HG02798 (cell line): ENCODE results near the gene CCDC92.

ENCODE experiments used
- ATAC-seq: cut with Tn5 transposase; IDR thresholded peaks from one replicate; pipeline ENCODE4 v1.9.1; 2021; ENCODE audit warnings: mild to moderate bottlenecking; ENCODE audit not compliant: unreplicated experiment, poor library complexity

CCDC92 gene

DNA sequence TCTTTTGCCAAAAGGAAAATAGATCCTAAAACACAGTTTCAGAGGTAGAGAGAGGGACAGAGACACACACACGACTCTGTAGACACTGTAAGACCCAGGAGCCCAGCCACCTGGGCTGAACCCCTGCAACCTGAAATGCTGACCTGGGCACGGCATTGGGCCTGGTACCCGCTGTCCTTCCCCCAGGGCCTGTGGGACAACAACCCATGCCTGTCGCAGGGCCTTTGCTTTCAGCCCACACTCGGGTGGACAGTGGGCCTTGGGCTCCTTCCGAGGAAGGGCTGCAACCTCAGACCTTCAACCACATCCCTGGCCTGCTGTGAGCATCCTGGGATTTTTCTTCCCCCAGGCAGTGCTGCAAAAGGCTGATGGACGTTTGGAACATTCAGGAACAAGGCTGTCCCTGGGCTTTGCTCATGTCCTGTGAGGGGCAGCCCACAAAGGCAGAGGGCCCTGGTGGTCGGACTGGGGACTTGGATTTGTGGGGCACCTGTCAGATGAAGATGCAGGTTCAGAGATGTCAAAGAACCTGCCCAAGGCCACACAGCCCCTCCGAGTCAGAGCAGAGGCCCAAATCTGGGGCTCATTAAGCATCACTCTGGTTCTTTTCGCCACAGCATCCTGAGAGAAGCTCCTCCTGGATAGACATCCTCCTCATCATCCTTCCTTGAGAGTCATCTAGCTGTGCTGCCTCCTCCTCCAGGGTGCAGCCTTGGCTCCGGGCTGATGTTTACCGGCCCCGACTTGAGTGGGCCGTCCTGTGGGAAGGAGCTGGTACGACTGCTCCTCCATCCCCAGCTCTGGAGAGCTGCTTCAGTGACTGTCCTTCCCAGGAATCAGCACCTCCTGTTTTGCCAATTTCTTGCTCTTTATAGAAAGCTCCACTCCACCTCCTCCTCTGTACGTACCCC is 32.7 kb downstream of the CCDC92 start:
- ATAC-seq, result no peak

DNA sequence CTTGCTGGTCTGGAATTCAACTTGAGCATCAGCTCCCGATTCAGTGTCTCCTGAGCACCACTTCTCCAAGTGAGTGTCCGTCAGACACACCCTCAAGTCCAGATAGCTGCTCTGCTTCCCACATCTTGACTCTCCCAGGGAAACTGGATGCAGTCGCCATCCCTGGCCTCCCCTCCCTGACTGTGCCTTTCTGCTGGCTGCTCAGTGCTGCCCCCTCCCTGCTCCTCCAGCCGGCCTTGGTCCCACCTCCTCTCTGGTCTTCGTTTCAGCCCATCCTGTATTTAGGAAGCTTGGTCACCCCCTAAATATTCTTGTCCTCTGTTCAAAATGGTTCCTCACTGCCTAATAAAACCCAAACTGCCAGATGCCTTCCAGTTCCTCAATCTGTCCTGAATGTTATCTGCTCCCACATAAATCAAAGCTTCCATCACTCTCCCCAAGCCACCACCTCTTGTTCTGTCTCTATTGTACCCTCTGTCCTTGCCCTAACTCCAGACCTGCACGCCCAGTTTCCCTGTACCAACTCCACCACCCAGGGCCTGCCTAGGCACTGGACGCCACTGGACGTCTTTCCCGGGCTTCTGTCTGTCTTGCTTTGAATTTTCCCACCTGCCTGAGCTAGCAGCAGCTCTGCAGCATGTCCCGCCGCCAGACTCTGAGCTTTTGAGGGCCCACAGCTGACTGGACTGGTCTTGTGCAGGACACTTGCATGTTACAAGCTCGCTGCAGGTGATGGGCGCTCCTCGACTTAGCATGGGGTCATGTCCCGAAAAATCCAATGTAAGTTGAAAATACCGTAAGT is 33.8 kb downstream of the CCDC92 start:
- no peak for ATAC-seq

DNA sequence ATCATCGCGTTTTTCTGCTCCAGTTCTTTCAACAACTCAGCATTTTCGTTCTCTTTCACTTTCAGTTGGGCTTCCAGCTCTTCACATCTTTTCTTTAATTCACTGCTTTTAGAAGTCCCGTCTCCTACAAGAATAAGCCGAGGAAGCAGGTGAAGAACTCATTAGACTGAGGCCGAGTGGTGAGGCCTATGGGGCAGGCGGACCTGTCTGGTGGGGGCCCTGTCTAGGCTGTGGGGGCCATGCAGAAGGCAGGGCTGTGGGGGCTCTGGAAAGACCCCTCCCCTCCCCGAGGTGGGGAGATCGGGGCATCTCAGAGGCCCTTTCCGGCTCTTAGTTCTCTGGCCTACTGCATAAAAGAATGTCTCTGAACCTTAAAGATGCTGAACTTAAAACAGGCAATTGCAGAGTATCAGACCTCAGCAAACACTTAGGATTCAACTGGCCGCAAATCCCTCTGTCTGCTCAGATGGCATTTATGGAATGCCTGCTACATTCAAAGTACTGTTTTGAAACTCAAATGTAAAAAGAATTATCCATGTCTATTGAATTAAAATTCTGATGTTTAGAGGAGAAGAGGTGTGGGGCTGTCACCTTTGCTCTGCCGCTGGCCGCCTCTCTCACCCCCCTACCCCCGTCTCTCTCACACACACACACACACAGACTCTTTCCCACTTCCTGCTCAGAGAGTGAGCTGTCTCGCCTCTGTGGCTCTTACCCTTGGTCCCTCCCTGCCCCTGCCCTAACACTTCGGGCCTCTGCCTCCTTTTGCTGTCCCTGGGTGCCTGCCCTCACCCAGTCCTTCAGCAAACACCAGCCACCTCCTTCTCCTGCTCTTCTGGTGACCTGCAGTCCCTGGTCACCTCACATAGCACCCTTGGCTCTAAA is 34.7 kb downstream of the CCDC92 start:
- ATAC-seq, result no peak

DNA sequence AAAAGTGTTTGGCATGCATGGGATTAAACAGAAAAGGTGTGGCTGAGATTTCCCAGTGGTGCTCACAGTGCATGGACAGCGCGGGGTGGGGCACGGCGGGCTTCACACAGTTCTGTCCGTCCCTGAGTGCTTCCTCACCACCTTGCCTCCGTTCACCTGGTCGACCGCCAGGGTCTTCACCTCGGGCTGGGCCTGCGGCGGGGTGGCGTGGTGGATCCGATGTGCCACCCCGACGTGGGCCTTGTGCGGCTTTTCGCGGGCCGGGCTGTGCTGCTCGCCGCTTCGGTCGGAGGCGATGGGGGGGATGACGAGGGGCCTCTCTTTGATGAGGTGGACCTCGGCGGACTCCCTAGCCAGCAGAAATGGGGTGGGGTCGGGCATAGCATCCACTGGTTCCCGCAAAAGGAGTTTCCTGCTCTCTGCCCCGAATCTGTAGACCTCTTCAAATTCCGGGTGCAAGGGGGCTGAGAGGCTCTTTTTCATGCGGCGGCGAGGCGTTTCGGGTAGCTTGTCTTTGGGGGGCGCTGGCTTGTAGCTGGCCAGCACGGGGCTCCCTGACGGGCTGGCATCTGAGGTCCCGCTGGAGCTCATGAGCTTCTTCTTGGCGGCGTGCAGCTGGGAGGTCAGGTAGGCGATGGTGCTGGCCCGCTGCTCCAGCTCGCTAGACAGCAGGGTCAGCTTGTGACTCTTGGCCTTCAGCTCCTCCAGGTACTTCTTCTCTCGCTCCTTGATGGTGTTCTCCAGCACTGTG is 35.5 kb downstream of the CCDC92 start:
- no peak for ATAC-seq

DNA sequence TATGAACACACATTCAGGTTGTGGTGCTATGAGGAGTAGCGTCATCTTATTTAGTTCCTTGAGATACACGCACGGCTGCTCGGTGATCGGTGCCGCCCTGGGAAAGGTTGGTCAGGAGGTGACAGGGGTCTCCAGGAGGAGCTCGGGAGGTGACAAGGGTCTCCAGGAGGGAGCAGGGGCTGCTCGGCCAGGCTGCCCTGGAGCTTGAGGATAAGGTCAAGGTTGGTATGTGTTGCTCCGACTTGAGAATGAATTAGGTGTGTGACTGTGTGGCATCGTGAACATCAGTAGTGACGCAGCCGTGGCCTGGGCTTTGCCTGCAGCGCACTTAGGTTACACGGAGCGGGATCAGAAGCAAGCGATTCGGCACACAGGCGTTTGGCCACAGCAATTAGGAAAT is 36.2 kb downstream of the CCDC92 start:
- no peak for ATAC-seq

DNA sequence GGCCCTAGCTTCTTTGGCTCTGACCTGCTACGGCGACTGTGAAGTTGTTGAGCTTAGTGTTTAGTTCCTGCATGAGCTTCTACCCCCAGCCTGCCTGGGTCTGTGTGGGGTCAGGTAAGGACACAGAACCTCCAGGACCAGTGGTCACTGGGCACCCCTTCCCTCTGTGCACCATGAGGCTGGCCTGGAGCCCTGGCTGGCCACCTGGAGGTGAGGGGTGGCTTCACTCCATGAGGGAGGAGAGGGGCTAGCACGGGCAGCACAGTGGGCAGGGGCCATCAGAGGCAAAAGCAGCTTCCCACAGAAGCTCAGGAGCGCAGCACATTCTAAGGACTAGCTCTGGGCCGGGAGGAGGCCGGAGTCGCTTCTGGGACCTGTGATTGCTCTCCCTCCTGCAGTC is 36.7 kb downstream of the CCDC92 start:
- no peak for ATAC-seq

DNA sequence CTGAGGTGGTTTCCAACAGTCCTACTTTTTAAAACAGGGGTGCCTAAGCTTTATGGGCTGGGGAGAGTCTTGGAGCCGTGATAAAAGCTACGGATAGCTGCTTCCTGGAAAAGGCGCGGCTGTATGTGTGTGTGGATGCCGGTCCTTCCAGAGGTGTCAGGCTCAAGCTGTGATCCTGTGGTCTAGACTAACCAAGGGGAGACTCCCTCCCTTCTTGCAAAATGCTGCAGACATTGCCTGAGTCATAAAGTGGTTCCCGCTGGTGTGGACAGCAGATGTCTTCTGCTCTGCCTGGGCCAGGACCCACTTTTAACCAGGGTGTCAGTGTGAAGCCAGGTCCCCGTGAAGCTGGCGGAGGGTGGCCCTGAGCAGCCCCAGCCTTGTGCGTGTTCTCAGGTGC is 37.8 kb downstream of the CCDC92 start:
- no peak for ATAC-seq

DNA sequence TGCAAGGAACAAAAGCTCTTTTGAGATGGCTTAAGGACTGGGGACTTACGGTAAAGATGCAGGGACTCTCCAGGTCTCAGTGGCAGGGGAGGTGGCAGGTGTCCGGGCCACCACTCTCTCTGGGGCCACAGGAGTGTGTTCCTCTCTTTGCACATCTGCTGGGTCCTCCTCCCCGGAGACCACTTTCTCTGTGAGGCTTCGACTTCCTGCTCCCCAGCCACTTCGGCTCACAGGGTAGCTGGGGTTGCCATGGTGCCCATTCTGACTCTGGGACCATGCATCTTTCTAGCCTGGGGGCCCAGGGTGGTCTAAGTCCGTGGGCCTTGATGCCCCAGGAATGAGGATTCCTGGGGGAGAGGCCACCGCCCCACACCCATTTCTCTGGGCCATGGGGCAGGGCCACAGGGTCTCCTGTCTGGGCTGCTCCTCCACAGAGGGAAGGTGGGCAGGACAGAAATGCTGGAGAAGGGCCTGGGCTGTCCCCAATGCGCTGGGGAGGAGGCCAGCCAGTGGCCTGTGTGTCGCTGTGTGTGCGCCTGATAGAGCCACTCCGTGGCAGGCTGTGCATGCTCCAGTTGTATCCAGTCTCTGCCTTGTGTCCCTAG is 38.5 kb downstream of the CCDC92 start:
- ATAC-seq, result no peak

DNA sequence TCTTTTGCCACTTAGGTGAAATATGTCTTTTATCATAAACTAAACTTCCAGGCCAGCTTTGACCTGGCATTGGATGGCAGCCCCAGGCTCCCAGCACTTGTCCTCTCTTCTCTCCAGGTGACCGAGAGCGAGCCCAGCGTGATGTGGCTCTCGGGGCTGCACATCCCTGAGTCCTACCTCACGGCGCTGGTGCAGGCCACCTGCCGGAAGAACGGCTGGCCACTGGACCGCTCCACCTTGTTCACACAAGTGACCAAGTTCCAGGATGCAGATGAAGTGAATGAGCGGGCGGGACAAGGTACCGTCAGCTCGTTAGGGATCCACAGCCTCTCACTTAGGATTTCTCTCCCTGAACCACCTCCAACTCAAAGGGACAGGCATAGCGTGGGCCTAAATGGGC is 39.4 kb downstream of the CCDC92 start:
- no peak for ATAC-seq

DNA sequence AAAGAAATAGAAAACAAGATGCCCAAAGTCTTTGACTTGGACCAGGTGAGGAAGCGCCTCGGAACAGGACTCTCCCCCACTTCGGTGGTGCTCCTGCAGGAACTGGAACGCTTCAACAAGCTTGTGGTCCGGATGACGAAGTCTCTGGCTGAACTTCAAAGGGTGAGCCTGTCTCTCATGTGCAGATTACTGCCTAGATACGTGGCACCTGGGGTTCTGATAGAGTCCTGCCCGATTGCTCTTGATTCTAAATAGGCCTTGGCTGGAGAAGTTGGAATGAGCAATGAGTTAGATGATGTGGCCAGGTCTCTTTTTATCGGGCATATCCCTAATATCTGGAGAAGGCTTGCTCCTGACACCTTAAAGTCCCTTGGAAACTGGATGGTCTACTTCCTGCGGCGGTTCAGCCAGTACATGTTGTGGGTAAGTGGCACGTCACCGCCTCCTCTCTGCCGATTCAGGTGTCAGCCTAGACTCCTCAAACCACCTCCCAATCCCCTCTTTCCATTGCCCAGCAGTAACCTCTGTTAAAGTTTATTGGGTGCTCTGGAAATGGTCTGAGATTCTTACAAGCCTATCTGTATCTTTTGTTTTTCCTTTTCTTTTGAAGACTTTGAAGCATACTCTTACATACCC is 40.8 kb downstream of the CCDC92 start:
- no peak for ATAC-seq

DNA sequence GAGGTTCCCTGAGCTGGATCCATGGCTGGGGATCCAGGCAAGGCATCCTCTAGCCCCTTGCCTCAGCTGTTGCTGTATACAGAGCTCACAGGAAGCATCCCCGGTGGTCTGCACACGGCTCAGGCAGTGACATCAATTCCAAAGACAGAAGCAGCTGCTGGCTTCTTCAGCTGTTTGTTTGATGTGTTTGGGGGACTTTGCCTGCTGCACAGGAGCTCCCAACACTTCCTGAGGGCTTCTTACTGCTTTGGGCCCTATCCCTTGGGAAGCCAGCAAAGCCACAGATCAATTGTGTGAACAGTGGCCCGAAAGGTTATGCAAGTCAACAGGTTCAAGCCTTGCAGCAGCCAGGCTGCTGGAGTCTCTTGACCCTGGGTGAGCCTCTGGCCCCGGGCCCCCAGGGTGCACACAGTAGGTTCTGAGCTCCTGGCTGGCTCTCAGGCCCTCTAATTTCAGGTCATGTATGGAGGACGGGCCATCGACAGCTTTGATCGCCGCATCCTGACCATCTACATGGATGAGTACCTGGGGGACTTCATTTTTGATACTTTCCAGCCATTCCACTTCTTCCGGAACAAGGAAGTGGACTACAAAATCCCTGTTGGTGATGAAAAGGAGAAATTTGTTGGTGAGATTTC is 42.6 kb downstream of the CCDC92 start:
- no peak for ATAC-seq

DNA sequence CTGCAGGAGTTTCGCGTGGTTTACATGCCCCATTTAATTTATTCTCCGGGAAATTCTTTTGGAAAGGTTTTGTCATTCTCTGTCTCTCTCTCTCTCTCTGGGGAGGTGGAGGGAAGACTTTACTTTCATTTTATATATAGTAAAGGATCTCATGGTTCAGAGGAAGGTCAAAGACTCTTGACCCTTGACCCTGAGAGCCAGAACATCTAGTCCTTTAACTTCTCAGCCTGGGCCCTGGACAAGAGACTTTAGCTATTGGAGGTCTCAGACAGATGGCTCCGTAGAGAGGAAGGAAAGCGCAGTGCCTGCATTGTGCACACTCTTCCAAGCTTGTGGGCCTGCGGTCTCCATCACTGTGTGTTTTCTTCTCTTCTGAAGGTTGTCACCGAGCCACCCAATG is 43.7 kb downstream of the CCDC92 start:
- no peak for ATAC-seq

DNA sequence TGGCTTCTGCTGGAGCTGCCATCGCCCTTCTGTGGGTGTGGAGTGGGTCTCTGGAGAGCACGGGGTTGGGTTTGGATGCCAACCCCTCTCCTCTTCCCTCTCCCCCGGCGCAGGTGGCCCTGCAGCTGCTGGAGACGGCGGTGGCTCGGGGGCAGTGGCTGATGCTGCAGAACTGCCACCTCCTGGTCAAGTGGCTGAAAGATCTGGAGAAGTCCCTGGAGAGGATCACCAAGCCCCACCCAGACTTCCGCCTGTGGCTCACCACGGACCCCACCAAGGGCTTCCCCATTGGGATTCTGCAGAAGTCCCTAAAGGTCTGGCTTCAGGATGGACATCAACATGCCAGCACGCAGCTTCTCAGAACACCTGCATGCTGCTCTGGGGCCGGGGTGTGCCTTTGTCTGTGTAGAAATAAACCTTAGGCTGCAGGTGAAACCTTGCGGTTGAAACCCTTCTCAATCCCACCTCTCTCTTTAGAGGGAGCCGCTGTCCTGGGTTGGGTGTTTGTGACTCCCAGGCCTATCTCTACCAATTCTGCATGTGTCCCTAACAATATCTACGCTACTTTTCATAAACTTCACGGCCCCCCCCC is 44.3 kb downstream of the CCDC92 start:
- ATAC-seq, result no peak

DNA sequence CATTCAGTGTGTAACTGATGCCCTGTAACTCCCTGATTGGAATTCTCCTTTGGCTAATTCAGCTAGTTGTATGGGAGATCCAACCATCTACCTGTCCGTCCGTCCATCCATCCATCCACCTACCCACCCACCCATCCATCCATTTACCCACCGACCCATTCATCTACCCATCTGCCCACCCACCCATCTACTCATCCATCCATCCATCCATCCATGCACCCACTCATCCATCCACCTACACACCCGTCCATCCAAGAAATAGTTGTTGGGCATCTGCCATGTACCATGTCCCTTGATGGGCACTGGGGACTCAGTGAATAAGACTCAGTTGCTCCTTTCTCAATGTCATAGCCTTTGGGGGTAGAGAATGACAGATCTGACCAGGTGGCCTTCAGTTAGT is 48.1 kb downstream of the CCDC92 start:
- no peak for ATAC-seq

DNA sequence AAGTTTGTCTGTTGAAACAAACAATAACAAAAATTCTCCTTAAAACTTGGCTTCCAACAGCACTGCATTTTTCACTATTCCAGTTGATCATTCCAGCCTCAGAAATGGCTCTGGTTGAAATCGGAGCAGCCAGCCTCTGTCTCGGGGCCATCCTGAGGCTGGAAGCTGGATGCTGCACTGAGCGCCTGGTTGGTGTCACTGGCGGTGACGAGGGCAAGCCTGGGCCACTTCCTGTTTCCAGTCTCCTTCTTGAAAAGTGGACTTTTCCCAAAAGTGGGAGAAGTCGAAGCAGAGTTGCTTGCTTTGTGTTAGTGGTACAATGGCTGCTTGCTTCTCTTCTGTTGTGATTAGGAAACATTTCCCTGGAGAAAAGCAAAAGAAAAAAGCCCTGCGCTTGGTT is 48.7 kb downstream of the CCDC92 start:
- no peak for ATAC-seq

DNA sequence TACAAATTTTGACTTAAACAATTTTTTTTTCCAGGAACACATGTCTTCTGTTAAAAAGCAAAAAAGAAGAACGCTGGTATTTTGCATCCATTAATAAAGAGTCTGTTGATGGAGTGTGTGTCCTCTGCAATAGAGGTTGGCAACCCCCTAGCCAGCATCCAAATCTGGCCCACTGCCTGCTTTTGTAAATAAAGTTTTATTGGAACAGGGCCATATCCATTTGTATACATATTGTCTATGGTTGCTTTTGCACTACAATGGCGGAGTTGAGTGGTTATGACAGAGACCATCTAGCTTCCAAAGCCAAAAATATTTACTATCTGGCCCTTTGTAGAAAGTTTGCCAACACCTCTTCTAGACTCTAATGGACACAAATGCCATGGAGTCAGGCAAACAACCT is 49.6 kb downstream of the CCDC92 start:
- ATAC-seq, result no peak

DNA sequence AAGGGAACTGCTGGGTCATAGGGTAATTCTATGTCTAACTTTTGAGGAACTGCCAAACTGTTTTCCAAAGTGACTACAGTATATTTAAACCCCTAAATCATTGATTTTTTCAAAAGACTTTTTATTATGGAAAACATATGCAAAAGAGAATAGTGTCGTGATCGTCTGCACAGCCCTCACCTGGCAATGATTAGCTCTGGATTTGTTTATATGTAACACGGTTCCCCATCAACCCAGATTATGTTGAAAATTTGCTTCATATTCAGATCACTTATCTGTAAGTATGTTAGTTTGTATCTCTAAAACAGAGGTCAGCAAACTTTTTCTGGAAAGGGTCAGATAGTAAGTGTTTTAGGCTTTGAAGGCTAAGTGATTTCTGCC is 52.7 kb downstream of the CCDC92 start:
- no peak for ATAC-seq

DNA sequence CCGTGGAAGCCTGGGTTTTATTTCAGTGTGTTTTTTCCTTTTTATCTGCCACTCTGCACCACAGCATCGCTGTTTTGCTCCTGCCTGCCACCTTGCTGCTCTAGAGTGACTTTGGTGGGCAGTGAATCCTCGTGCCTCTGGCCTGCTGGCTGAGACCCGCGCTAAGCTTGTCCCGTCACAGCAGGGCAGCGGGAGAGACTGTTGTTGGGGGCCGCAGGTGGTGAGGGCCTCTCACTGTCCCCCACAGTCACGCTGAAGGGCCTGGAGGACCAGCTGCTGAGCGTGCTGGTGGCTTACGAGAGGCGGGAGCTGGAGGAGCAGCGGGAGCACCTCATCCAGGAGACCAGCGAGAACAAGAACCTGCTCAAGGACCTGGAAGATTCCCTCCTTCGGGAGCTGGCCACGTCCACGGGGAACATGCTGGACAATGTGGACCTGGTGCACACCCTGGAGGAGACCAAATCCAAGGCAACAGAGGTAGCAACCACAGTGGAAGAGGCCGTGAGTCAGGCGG is 55.2 kb downstream of the CCDC92 start:
- no peak for ATAC-seq
